Upper lobe of left lung (tissue), 4 donors: ENCODE data around the gene C3AR1.
"Not testable (repeated sequence)": the region's sequence is repeated elsewhere in the genome, so short reads cannot be mapped to it uniquely, and the experiment has no call there.

ENCODE experiments used
- EP300 ChIP-seq, 4 donors: sonication (generic); formaldehyde crosslinking; IDR thresholded peaks; one replicate each; pipeline ENCODE4 v1.5.1; 2017; ENCODE audit warnings: antibody characterized with exemption in 4 of 4, control low read depth in 2 of 4
- POLR2A ChIP-seq, 4 donors: fragments of 450-650 bp; IDR thresholded peaks; one replicate each; pipeline ENCODE4 v1.5.1; 2016 to 2017; ENCODE audit warnings: antibody characterized with exemption in 4 of 4, mild to moderate bottlenecking in 2 of 4
- POLR2AphosphoS5 ChIP-seq, 2 donors: sonication (generic); formaldehyde crosslinking; IDR thresholded peaks; one replicate each; pipeline ENCODE4 v1.5.1; 2017; ENCODE audit warnings: antibody characterized with exemption in 2 of 2
- TF ChIP-seq, protein P1 (sequence below), 6 experiments: fragments of 450-650 bp in 4 of 6; fragments of 200-600 bp in 2 of 6; sonication (generic) in 2 of 6; IDR thresholded peaks; one replicate each; pipeline ENCODE4 v1.5.1; 2016 to 2019; ENCODE audit warnings: antibody characterized with exemption in 6 of 6

DNA sequence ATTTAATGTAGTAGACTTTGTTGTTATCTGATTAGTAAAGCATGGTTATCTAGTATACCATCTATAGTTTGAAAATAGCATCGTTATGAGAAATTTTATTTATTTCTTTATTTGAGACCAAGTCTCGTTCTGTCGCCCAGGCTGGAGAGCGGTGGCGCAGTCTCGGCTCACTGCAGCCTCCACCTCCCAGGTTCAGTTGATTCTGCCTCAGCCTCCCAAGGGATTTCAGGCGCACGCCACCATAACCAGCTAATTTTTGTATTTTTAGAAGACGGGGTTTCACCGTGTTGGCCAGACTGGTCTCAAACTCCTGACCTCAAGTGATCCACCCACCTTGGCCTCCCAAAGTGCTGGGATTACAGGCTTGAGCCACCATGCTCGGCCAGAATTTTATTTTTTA, 23.1 kb upstream of the C3AR1 start:
- TF ChIP-seq, protein P1, sequence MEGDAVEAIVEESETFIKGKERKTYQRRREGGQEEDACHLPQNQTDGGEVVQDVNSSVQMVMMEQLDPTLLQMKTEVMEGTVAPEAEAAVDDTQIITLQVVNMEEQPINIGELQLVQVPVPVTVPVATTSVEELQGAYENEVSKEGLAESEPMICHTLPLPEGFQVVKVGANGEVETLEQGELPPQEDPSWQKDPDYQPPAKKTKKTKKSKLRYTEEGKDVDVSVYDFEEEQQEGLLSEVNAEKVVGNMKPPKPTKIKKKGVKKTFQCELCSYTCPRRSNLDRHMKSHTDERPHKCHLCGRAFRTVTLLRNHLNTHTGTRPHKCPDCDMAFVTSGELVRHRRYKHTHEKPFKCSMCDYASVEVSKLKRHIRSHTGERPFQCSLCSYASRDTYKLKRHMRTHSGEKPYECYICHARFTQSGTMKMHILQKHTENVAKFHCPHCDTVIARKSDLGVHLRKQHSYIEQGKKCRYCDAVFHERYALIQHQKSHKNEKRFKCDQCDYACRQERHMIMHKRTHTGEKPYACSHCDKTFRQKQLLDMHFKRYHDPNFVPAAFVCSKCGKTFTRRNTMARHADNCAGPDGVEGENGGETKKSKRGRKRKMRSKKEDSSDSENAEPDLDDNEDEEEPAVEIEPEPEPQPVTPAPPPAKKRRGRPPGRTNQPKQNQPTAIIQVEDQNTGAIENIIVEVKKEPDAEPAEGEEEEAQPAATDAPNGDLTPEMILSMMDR (IDR thresholded peaks at IDR 0.05): not testable (repeated sequence)
- TF ChIP-seq POLR2AphosphoS5, POLR2A, EP300 (IDR thresholded peaks at IDR 0.05): not testable (repeated sequence)
